Left ventricle myocardium inferior (tissue), 1 donor: ENCODE measurements around the gene NUP62. TPM values are rescaled to one million over a fixed set of nuclear protein-coding genes. Genes with fewer than 3 reads are reported as not detected.
A peak's percentile ranks its signal among the peaks of the same experiment; 100 is the strongest.

Experiments used
- DNase-seq: peaks from one replicate; pipeline ENCODE4 v3.0.0-alpha.2; 2020
- H3K27ac ChIP-seq: fragments of 200-600 bp; replicated peaks from 2 replicates; pipeline ENCODE4 v1.8.0; 2021
- H3K27me3 ChIP-seq: fragments of 200-600 bp; 2 replicates; pipeline ENCODE4 v1.8.0; 2021; ENCODE audit warnings: low read depth
- H3K36me3 ChIP-seq: fragments of 200-600 bp; 2 replicates; pipeline ENCODE4 v1.8.0; 2021
- H3K4me1 ChIP-seq: fragments of 200-600 bp; 2 replicates; pipeline ENCODE4 v1.8.0; 2021
- H3K4me3 ChIP-seq: fragments of 200-600 bp; 2 replicates; pipeline ENCODE4 v1.8.0; 2021; ENCODE audit warnings: mild to moderate bottlenecking, moderate library complexity
- H3K9me3 ChIP-seq: fragments of 200-600 bp; replicated peaks from 2 replicates; pipeline ENCODE4 v1.8.0; 2021
- CTCF ChIP-seq: fragments of 200-600 bp; IDR thresholded peaks from 2 replicates; pipeline ENCODE4 v1.8.0; 2021; ENCODE audit warnings: antibody characterized with exemption, mild to moderate bottlenecking, borderline replicate concordance
- intact Hi-C: fragments of 100-400 bp; cut with micrococcal nuclease; formaldehyde crosslinking; loops from one replicate; pipeline ENCODE4 v1.11.0; 2022
- total RNA-seq: library from RNA; stranded (reverse); fragmentation: NEBNext Ultra II Directional; extraction: Animal tissue kit (Norgen Biotek cat#: 25700); gene quantifications from one replicate; pipeline ENCODE4 v1.2.1, GENCODE V29; 2021
- donor health status: DM: no; HTN: yes; CAD: no; lungs with severe emphysema.

NUP62 gene
- total RNA-seq, 1 donor from 2014 or later: 28.4 TPM

- DNase-seq: no peak
- Histone ChIP-seq H3K4me3 (no peak overlapping the region), H3K27ac (no peak overlapping the region), H3K36me3 (peaks cover 31% of the 10 kb centered on the region), H3K27me3 (no peaks in the 10 kb centered on the region), H3K9me3 (no peaks in the 10 kb centered on the region), H3K4me1 (peaks cover 9% of the 10 kb centered on the region)
- intact Hi-C loops: no loop called here
- TF ChIP-seq CTCF: no peak
These were observed 22.3 kb downstream of the NUP62 start for GRCh38 chr19:49906879-49907564.

- Histone ChIP-seq H3K4me1 (no peaks in the 10 kb centered on the region), H3K9me3 (no peaks in the 10 kb centered on the region), H3K27ac (no peak overlapping the region), H3K36me3 (peaks cover 24% of the 10 kb centered on the region), H3K4me3 (no peak overlapping the region), H3K27me3 (no peaks in the 10 kb centered on the region)
- DNase-seq: no peak
- TF ChIP-seq CTCF: no peak
- intact Hi-C loops: no loop called here
These were observed 25.2 kb downstream of the NUP62 start for GRCh38 chr19:49904136-49904535.

GRCh38 chr19:49896863-49897621 is 32.3 kb downstream of the NUP62 start, which contains the start of gene IL4I1:
Gene IL4I1 (minus strand): TSS chr19:49896887. CDS start chr19:49896160, 727 bp downstream.
- H3K4me1 ChIP-seq: peaks cover 10% of the 10 kb centered on the region
- H3K36me3 ChIP-seq: no peaks in the 10 kb centered on the region
- no peak for TF ChIP-seq CTCF
- peak within 1 kb of the TSS; percentile 23 for H3K4me3 ChIP-seq
- H3K27me3 ChIP-seq: peaks cover 11% of the 10 kb centered on the region
- H3K27ac ChIP-seq: peak within 1 kb of the TSS; percentile 42
- intact Hi-C loops: no loop called here
- DNase-seq: no peak
- no peaks in the 10 kb centered on the region for H3K9me3 ChIP-seq

GRCh38 chr19:49895566-49896297 is 33.6 kb downstream of the NUP62 start:
- TF ChIP-seq CTCF: no peak
- no peak overlapping the region for H3K27ac ChIP-seq
- H3K4me3 ChIP-seq: no peak overlapping the region
- peaks cover 16% of the 10 kb centered on the region for H3K27me3 ChIP-seq
- no peaks in the 10 kb centered on the region for H3K36me3 ChIP-seq
- no peak for DNase-seq
- intact Hi-C loops: no loop called here
- no peaks in the 10 kb centered on the region for H3K9me3 ChIP-seq
- peaks cover 10% of the 10 kb centered on the region for H3K4me1 ChIP-seq

- H3K9me3 ChIP-seq: no peaks in the 10 kb centered on the region
- intact Hi-C loops: no loop called here
- peaks cover 22% of the 10 kb centered on the region for H3K27me3 ChIP-seq
- no peaks in the 10 kb centered on the region for H3K36me3 ChIP-seq
- H3K27ac ChIP-seq: no peak overlapping the region
- H3K4me1 ChIP-seq: peaks cover 16% of the 10 kb centered on the region
- TF ChIP-seq CTCF: no peak
- no peak for DNase-seq
- no peak overlapping the region for H3K4me3 ChIP-seq
These were observed 34.3 kb downstream of the NUP62 start for GRCh38 chr19:49894879-49895565.
